ENCODE data around the gene NOS1. TPM values are rescaled to one million over a fixed set of nuclear protein-coding genes. Genes with fewer than 3 reads are reported as not detected.

NOS1 gene
- polyA plus RNA-seq, 4 donors: under 0.01 to 0.79 (median 0.27) TPM; not detected in 1

DNA sequence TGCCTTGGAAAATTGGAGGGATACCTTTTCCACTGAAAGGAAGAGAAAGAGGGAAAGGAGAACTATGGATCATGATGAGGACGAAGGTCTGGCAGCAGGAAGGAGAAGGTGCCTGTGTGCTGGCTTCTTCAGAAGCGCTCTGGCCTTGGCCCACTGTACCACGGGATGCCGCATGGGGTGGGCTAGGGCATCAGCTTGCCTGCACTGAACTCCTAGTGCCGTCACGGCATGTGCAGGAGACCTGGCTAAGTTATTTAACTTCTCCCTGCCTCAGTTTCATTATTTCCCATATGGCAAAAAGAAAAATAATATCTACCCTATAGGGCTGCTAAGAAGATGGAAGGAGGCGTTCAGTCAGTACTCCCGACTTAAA lies 199.3 kb downstream of the NOS1 start:
- Histone ChIP-seq H3K4me1 (ENCODE audit: control insufficient read depth in 3 of 3, insufficient read depth in 2 of 3, low read depth in 1 of 3, low read length in 2 of 3) (no peaks in the 10 kb centered on the region), H3K4me3 (ENCODE audit: low read depth in 1 of 3, low read length in 3 of 3) (no peak overlapping the region), H3K27ac (ENCODE audit: low read depth in 1 of 3, low read length in 2 of 3) (no peak overlapping the region), H3K9me3 (ENCODE audit: control insufficient read depth in 2 of 2, insufficient read depth in 1 of 2, low read depth in 1 of 2, low read length in 1 of 2) (no peaks in the 10 kb centered on the region), H3K27me3 (ENCODE audit: control insufficient read depth in 3 of 3, insufficient read depth in 3 of 3, low read length in 3 of 3) (no peaks in the 10 kb centered on the region), H3K36me3 (ENCODE audit: control insufficient read depth in 3 of 3, insufficient read depth in 2 of 3, low read depth in 1 of 3, low read length in 3 of 3) (peaks cover 10 to 75% (median 28%) of the 10 kb centered on the region in 3 donors)
- no peak for FAIRE-seq
- DNase-seq: no peak
- 94 to 95% (median 95%) methylated on average over 8 of the region's 8 CpGs for WGBS, 3 donors

DNA sequence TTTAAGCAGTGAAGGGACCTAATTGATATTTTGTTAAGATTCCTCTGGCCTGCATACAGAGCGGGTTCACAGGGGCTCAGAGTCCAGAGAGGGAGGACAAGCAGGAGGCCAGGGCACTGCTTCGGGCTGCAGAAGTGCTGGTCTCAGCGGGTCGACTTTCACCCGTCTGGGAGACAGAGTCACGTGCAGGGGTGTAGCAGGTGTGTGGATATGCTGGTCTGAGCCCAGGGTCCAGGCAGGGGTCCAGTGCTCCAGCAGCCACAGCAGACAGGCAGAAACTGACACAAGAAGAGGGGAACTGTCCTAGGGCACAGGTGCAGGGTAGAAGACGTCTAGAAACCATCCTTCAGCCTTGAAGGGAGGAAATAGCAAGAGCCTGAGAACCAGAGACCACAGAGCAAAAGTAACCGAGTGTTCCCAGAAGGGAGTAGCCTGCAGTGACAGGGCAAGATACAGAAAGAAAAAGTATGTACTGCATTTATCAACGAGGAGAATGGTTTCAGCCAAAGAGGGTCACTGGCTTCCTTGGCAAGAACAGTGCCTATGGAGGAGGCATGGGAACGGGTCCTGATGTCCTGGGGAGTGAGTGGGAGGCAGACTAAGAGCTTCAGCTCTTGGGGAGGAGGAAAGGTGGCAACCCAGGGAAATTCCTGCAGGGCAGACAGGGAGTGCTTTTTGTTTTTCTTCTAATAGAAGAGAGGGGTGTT lies 199.8 kb downstream of the NOS1 start:
- H3K27me3 ChIP-seq (ENCODE audit: control insufficient read depth in 3 of 3, insufficient read depth in 3 of 3, low read length in 3 of 3): no peaks in the 10 kb centered on the region
- H3K36me3 ChIP-seq (ENCODE audit: control insufficient read depth in 3 of 3, insufficient read depth in 2 of 3, low read depth in 1 of 3, low read length in 3 of 3): peaks cover 7 to 77% (median 28%) of the 10 kb centered on the region in 3 donors
- no peaks in the 10 kb centered on the region for H3K9me3 ChIP-seq (ENCODE audit: control insufficient read depth in 2 of 2, insufficient read depth in 1 of 2, low read depth in 1 of 2, low read length in 1 of 2)
- H3K4me1 ChIP-seq (ENCODE audit: control insufficient read depth in 3 of 3, insufficient read depth in 2 of 3, low read depth in 1 of 3, low read length in 2 of 3): no peaks in the 10 kb centered on the region
- DNase-seq (no peak), FAIRE-seq (no peak)
- WGBS, 3 donors: 85 to 86% (median 86%) methylated on average over 10 of the region's 10 CpGs
- H3K4me3 ChIP-seq (ENCODE audit: low read depth in 1 of 3, low read length in 3 of 3): no peak overlapping the region
- no peak overlapping the region for H3K27ac ChIP-seq (ENCODE audit: low read depth in 1 of 3, low read length in 2 of 3)

DNA sequence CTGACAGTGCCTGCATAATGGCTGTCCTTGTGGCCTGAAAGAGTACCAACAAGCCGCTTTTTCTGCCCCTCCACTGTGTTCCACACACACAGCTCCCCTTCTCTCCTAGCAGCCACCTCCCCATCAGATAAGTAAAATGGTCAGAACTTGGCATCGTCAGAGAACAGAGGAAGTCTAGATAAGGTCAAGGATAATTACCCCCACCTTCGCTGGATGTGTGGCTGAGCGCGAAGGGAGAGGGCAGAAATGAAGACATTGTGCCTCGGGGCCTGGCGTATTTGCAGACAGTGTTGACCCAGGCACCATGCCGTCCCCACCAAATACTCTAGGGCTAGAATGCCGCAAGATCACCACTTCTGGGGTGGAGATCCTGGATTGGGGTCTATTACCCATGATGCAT lies 201.8 kb downstream of the NOS1 start:
- DNase-seq (no peak), FAIRE-seq (no peak)
- 80 to 89% (median 85%) methylated on average over 9 of the region's 9 CpGs for WGBS, 3 donors
- Histone ChIP-seq H3K27ac (ENCODE audit: low read depth in 1 of 3, low read length in 2 of 3) (no peak overlapping the region), H3K4me1 (ENCODE audit: control insufficient read depth in 3 of 3, insufficient read depth in 2 of 3, low read depth in 1 of 3, low read length in 2 of 3) (no peaks in the 10 kb centered on the region), H3K27me3 (ENCODE audit: control insufficient read depth in 3 of 3, insufficient read depth in 3 of 3, low read length in 3 of 3) (no peaks in the 10 kb centered on the region), H3K4me3 (ENCODE audit: low read depth in 1 of 3, low read length in 3 of 3) (no peak overlapping the region), H3K9me3 (ENCODE audit: control insufficient read depth in 2 of 2, insufficient read depth in 1 of 2, low read depth in 1 of 2, low read length in 1 of 2) (no peaks in the 10 kb centered on the region), H3K36me3 (ENCODE audit: control insufficient read depth in 3 of 3, insufficient read depth in 2 of 3, low read depth in 1 of 3, low read length in 3 of 3) (peaks cover 12 to 73% (median 23%) of the 10 kb centered on the region in 3 donors)

DNA sequence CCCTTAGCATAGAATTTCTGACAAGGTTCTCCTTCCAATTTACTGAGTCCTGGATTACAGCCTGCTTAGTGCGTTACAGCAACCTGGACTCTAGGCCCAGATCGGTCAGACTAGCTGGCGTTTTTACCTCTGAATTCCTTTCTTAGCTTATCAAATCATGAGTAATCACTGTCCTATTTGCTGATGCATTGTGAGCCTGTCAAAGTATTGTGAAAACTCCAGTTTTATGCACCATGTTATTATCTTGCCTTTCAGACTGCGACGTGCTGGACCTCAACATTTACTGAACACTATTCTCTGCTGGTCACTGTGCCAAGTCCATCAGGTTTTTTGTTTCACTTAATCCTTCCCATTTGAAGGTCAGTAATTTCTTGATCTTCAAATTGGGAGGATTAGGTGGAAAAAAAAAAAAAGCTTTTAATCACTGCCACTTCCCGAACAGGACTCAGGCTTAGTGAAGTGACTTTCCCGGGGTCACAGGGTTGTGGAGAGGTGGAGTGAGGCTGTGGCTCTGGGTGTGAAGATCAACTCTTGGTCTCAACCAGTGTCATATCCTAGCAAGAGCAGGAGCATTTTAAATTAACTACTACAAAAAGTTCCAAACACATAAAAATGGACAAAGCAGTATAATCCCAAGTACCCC lies 202.4 kb downstream of the NOS1 start:
- Histone ChIP-seq H3K4me1 (ENCODE audit: control insufficient read depth in 3 of 3, insufficient read depth in 2 of 3, low read depth in 1 of 3, low read length in 2 of 3) (no peaks in the 10 kb centered on the region), H3K36me3 (ENCODE audit: control insufficient read depth in 3 of 3, insufficient read depth in 2 of 3, low read depth in 1 of 3, low read length in 3 of 3) (peaks cover 10 to 74% (median 21%) of the 10 kb centered on the region in 3 donors), H3K27ac (ENCODE audit: low read depth in 1 of 3, low read length in 2 of 3) (no peak overlapping the region), H3K4me3 (ENCODE audit: low read depth in 1 of 3, low read length in 3 of 3) (no peak overlapping the region), H3K27me3 (ENCODE audit: control insufficient read depth in 3 of 3, insufficient read depth in 3 of 3, low read length in 3 of 3) (no peaks in the 10 kb centered on the region), H3K9me3 (ENCODE audit: control insufficient read depth in 2 of 2, insufficient read depth in 1 of 2, low read depth in 1 of 2, low read length in 1 of 2) (no peaks in the 10 kb centered on the region)
- WGBS, 3 donors: 78 to 83% (median 82%) methylated on average over 7 of the region's 7 CpGs
- no peak for FAIRE-seq
- DNase-seq: no peak

Other genes with a start within 250 kb of the NOS1 start
- 10 to 100 TPM in 2 of 4 donors, 1 to 10 TPM in 2; 6.8 to 32.2 (median 12.6) TPM for gene FBXO21, start 171.2 kb downstream of the NOS1 start, polyA plus RNA-seq